ENCODE measurements around the gene ZNF772.
A peak's percentile ranks its signal among the peaks of the same experiment; 100 is the strongest.
"Not testable (repeated sequence)": the region's sequence is repeated elsewhere in the genome, so short reads cannot be mapped to it uniquely, and the experiment has no call there.

The ZNF772 gene

GRCh38 chr19:57506163-57506562 is 28.8 kb upstream of the ZNF772 start:
- TF ChIP-seq ZFP3 (CRISPR knock-in tag; IDR thresholded peaks at IDR 0.05): no peak
- no peak for TF ChIP-seq BACH2 (CRISPR knock-in tag; IDR thresholded peaks at IDR 0.05; ENCODE audit: borderline replicate concordance)
- TF ChIP-seq CSDC2 (CRISPR knock-in tag; IDR thresholded peaks at IDR 0.05): no peak
- TF ChIP-seq ESRRG (CRISPR knock-in tag; IDR thresholded peaks at IDR 0.05): no peak
- TF ChIP-seq PPARA (CRISPR knock-in tag; IDR thresholded peaks at IDR 0.05; ENCODE audit: borderline replicate concordance): no peak
- no peak for TF ChIP-seq PATZ1 (CRISPR knock-in tag; IDR thresholded peaks at IDR 0.05; ENCODE audit: borderline replicate concordance)
- ATAC-seq: no peak

GRCh38 chr19:57500400-57500799 is 23.0 kb upstream of the ZNF772 start:
- peak; percentile 47 for ATAC-seq

- peak; percentile 100 for ATAC-seq
Measured at GRCh38 chr19:57499680-57500395, 22.5 kb upstream of the ZNF772 start, which contains the start of gene ZNF773. Gene ZNF773 (plus strand): TSS chr19:57499938. CDS start chr19:57500081, 143 bp downstream.

DNA sequence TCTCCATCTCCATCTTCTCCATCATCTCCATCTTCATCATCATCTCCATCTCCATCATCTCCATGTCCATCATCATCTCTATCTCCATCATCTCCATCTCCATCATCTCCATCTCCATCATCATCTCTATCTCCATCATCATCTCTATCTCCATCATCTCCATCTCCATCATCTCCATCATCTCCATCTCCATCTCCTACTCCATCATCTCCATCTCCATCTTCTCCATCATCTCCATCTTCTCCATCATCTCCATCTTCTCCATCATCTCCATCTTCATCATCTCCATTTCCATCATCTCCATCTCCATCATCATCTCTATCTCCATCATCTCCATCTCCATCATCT is 21.9 kb upstream of the ZNF772 start:
- ATAC-seq: not testable (repeated sequence)

- peak; percentile 44; the same call in 2 of the 3 replicates for ATAC-seq
Measured at GRCh38 chr19:57488299-57488644, 10.9 kb upstream of the ZNF772 start.

DNA sequence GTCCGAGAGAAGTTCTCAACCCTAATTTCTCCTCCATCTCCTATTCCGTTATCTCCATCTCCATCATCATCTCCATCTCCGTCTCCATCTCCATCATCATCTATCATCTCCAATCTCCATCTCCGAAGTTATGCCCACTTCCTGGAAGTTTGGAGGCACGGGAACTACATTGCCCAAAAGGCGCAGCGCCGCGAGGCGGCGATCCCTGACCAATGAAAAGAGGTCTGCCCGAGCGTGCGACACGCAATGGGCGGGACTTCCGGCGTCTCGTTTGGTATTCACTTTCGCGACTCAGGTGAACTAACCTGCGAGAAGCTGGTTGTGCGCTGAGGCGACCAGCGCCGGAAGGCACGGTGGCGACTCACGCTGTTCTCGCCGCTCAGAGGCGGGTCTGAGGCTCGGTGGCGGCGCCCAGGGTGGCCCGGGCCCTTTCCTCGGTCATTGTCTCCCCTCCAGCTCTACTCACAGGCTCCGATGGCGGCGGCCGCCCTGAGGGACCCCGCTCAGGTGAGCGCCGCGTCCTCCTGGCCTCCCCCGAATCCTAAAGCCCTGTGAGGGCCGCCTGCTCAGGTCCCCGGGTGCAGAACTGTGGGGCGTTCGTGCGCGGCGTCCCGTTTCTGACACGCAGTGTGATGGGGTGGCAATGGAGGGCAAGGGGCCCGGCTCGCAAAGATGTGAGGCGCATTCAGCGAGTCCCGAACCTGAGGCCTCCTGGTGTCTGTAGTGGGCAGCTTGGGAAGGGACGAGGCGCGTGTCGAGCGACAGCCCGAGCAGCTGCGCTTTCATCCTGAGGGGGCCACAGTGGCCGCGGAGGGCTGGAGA is 10.3 kb upstream of the ZNF772 start, which contains the start of gene ZNF419:
ZNF419 (plus strand) TSS at position 274 of the 822 bp plus-strand sequence; CDS start at position 475, 201 bp downstream.
- peak; percentile 100 for ATAC-seq

- no peak for ATAC-seq
- TF ChIP-seq ISL1 (CRISPR knock-in tag; IDR thresholded peaks at IDR 0.05): no peak
- TF ChIP-seq SNAI2 (CRISPR knock-in tag; IDR thresholded peaks at IDR 0.05): no peak
- TF ChIP-seq ZNF565 (CRISPR knock-in tag; conservative IDR thresholded peaks at IDR 0.05; ENCODE audit: low read depth): no peak
- TF ChIP-seq TOX (CRISPR knock-in tag; IDR thresholded peaks at IDR 0.05; ENCODE audit: borderline replicate concordance): no peak
- no peak for TF ChIP-seq RARB (CRISPR knock-in tag; IDR thresholded peaks at IDR 0.05)
- no peak for TF ChIP-seq ARNTL (CRISPR knock-in tag; IDR thresholded peaks at IDR 0.05; ENCODE audit: borderline replicate concordance, low read depth)
- TF ChIP-seq CREB5 (CRISPR knock-in tag; IDR thresholded peaks at IDR 0.05; ENCODE audit: low read depth): no peak
- no peak for TF ChIP-seq CSDC2 (CRISPR knock-in tag; IDR thresholded peaks at IDR 0.05)
- no peak for TF ChIP-seq GLIS3 (CRISPR knock-in tag; IDR thresholded peaks at IDR 0.05)
- TF ChIP-seq ZFP30 (CRISPR knock-in tag; IDR thresholded peaks at IDR 0.05): no peak
- no peak for TF ChIP-seq ESRRG (CRISPR knock-in tag; IDR thresholded peaks at IDR 0.05)
Measured at GRCh38 chr19:57473646-57474045, 3.7 kb downstream of the ZNF772 start.

DNA sequence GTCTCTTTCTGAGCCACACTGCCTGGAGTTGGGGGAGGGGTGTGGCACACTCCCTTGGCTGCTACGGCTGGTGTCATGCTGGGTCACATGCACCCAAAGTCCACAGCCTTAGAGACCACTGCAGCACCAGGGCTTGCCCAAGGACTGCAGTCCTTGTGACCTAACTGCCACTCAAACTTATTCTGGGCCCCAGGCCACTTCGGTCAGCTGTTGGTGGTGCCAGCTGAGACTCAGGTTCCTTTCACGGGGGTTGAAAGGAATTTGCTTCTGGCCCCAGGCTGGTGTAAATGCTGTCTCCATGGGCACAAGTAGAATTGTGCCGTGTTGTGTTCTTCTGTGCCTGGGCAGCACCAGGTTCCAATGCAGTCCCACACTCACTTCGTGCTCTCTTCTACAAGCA is 10.9 kb downstream of the ZNF772 start:
- ATAC-seq: no peak
- TF ChIP-seq TCF4 (CRISPR knock-in tag; IDR thresholded peaks at IDR 0.05; ENCODE audit: borderline replicate concordance) (no peak), PPARA (CRISPR knock-in tag; IDR thresholded peaks at IDR 0.05; ENCODE audit: borderline replicate concordance) (no peak), OSR1 (CRISPR knock-in tag; IDR thresholded peaks at IDR 0.05) (no peak), CREB5 (CRISPR knock-in tag; IDR thresholded peaks at IDR 0.05; ENCODE audit: low read depth) (no peak), ARNTL (CRISPR knock-in tag; IDR thresholded peaks at IDR 0.05; ENCODE audit: borderline replicate concordance, low read depth) (no peak), ZNF70 (CRISPR knock-in tag; IDR thresholded peaks at IDR 0.05) (no peak), CSRNP3 (CRISPR knock-in tag; IDR thresholded peaks at IDR 0.05) (no peak), ZFP3 (CRISPR knock-in tag; IDR thresholded peaks at IDR 0.05) (no peak), SNAI2 (CRISPR knock-in tag; IDR thresholded peaks at IDR 0.05) (no peak), CSDC2 (CRISPR knock-in tag; IDR thresholded peaks at IDR 0.05) (no peak), ZC3H10 (CRISPR knock-in tag; IDR thresholded peaks at IDR 0.05) (no peak)
